ENCODE data around the gene SVEP1.

The SVEP1 gene

GRCh38 chr9:110512817-110513216, 66.7 kb downstream of the SVEP1 start:
- TF ChIP-seq TSHZ2 (CRISPR knock-in tag; IDR thresholded peaks at IDR 0.05) (no peak), CREB5 (CRISPR knock-in tag; IDR thresholded peaks at IDR 0.05; ENCODE audit: low read depth) (no peak), ZNF565 (CRISPR knock-in tag; conservative IDR thresholded peaks at IDR 0.05; ENCODE audit: low read depth) (no peak), POU6F1 (CRISPR knock-in tag; IDR thresholded peaks at IDR 0.05; ENCODE audit: borderline replicate concordance, low read depth) (no peak), ZFP30 (CRISPR knock-in tag; IDR thresholded peaks at IDR 0.05) (no peak), GLIS3 (CRISPR knock-in tag; IDR thresholded peaks at IDR 0.05) (no peak)
- ATAC-seq, result no peak

GRCh38 chr9:110509792-110510191, 69.7 kb downstream of the SVEP1 start:
- no peak for ATAC-seq
- TF ChIP-seq RARB (CRISPR knock-in tag; IDR thresholded peaks at IDR 0.05) (no peak), ARNTL (CRISPR knock-in tag; IDR thresholded peaks at IDR 0.05; ENCODE audit: borderline replicate concordance, low read depth) (no peak), ISL1 (CRISPR knock-in tag; IDR thresholded peaks at IDR 0.05) (no peak), PPARA (CRISPR knock-in tag; IDR thresholded peaks at IDR 0.05; ENCODE audit: borderline replicate concordance) (no peak), ESRRG (CRISPR knock-in tag; IDR thresholded peaks at IDR 0.05) (no peak), ZFP30 (CRISPR knock-in tag; IDR thresholded peaks at IDR 0.05) (no peak), ZNF565 (CRISPR knock-in tag; conservative IDR thresholded peaks at IDR 0.05; ENCODE audit: low read depth) (no peak), GLIS3 (CRISPR knock-in tag; IDR thresholded peaks at IDR 0.05) (no peak), TCF4 (CRISPR knock-in tag; IDR thresholded peaks at IDR 0.05; ENCODE audit: borderline replicate concordance) (no peak), CSRNP3 (CRISPR knock-in tag; IDR thresholded peaks at IDR 0.05) (no peak), ZNF8 (CRISPR knock-in tag; IDR thresholded peaks at IDR 0.05) (no peak), CSDC2 (CRISPR knock-in tag; IDR thresholded peaks at IDR 0.05) (no peak), TSHZ2 (CRISPR knock-in tag; IDR thresholded peaks at IDR 0.05) (no peak), TOX (CRISPR knock-in tag; IDR thresholded peaks at IDR 0.05; ENCODE audit: borderline replicate concordance) (no peak), ZFP3 (CRISPR knock-in tag; IDR thresholded peaks at IDR 0.05) (no peak), CREB5 (CRISPR knock-in tag; IDR thresholded peaks at IDR 0.05; ENCODE audit: low read depth) (no peak), POU6F1 (CRISPR knock-in tag; IDR thresholded peaks at IDR 0.05; ENCODE audit: borderline replicate concordance, low read depth) (no peak), ZC3H10 (CRISPR knock-in tag; IDR thresholded peaks at IDR 0.05) (no peak), ZNF70 (CRISPR knock-in tag; IDR thresholded peaks at IDR 0.05) (no peak)

Measured in SK-N-SH treated with all-trans-retinoic acid at 6 μM for 48 hours (cell line).